Measurements from ENCODE around the gene RMND1. TPM values are rescaled to one million over a fixed set of nuclear protein-coding genes. Genes with fewer than 3 reads are reported as not detected.

The RMND1 gene
- total RNA-seq, 1 experiment from 2014 or later, result 27.7 TPM

DNA sequence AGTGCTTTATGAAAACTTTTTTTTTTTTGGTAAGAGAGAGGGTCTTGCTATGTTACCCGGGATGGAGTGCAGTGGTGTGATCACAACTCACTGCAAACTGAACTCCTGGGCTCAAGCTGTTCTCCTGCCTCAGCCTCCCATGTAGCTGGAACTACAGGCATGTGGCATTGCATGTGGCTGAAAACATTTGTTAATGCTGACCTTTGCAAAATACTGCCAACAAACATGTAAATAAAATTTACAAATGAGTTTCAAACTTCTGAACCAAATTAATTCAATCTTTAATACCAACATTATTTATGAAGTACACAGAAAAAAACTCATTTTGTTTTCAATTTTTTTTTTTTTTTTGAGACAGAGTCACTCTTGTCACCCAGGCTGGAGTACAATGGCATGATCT lies 34.4 kb downstream of the RMND1 start:
- DNase-seq (ENCODE audit: low read depth), result no peak

DNA sequence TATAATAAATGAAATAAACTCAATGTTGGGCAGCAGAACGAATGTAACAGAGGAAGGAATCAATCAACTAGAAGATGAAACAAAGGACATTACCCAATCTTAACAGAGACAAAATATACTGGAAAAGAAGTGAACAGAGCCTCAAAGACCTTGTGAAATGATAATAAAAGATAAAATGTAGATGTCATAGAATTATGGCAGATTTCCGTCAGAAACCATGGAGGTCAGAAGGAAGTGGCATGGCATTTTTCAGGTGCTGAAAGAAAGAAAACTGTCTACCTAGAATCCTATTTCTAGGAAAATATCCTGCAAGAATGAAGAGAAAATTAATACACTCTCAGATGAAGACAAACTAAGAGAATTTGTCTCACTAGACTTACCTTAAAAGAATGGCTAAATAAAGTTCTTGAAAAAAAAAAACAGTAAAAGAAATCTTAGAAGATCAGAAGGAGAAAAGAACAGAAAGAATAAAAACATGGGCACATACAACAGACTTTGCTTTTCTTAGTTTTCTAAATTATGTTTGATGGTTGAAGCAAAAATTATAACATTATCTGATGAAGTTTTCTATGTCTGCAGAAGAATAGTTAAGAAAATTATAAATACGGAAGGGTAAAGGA lies 37.2 kb downstream of the RMND1 start:
- no peak for DNase-seq (ENCODE audit: low read depth)

DNA sequence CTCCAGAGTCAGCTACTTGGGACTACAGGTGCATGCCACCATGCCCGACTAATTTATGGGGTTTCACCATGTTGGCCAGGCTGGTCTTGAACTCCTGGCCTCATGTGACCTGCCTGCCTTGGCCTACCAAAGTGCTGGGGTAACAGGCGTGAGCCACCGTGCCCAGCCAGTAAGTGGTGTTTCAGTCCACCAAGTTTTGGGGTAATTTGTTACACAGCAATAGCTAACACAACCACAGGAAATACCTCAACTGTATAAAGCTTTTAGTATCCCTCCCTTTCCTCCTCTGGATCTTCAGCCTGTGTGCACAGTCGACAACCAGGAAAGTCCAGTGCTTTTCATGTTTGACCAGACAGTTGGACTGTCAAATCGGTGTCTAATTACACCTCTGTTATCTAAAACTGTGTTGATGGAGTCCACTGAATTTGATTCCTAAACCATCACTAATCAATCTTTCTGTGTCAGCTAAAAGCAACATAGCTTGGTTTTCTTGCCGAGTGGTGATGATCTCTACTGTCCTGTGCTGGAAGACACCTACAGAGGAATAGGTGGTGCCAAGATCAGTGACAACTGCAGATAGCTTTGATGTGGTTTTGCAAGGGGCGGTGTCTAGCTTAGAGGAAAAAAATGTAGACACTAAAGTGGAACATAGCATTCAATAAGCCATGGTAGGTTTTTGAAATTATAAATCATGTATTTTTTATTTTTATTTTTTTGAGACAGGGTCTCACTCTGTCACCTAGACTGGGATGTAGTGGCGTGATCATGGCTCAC lies 38.4 kb downstream of the RMND1 start:
- DNase-seq (ENCODE audit: low read depth), result no peak

DNA sequence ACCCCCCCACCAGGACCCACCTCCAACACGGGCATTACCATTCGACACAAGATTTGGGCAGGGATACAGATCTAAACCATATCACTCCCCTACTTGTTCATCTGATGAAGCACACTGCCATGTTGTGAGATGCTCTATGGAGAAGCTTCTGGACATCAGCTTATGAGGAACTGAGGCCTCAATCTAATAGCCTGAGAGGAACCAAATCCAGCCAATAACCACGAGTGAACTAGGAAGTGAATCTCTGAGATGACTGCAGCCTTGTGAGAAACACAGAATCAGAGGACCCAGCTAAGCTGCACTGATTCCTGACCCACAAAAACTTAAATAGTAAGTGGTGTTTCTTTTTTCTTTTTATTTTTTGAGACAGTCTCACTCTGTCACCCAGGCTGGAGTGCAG lies 39.0 kb downstream of the RMND1 start:
- no peak for DNase-seq (ENCODE audit: low read depth)

DNA sequence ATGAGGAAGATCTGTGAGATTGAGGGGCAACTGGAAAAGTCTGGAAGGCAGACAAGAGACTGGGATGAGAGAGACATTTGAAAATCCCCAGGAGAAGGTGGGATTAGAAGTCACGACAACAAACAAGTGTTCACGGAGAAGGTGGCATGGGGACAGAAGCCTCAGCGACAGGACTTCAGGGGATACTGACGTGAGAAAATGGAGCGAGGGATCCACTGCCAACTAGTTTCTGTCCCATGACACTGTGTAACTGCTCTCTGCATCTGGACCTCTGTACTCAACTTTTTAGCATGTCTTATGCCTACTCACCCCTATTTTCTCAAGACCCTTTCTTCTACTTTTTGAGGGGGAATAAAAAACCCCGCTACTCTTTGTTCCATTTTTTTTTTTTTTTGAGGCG lies 42.2 kb downstream of the RMND1 start:
- no peak for DNase-seq (ENCODE audit: low read depth)

DNA sequence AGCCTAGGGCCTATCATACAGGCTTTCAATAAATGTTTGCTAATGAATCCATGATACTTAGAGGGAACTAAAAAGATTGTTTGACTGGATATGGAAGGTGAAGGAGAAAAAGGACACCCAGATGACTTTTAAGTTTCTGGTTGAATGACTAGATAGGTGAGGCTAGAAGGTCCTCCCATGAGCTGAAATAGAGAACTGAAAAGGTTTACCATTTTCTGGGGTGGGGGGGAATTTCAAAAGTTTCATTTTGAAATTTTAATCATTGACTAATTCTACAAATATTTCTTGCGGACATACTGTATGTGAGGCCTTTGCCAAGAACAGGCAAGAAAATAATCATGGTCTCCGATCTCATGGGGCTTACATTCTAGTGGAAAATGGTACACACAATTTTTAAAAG lies 42.7 kb downstream of the RMND1 start:
- no peak for DNase-seq (ENCODE audit: low read depth)

DNA sequence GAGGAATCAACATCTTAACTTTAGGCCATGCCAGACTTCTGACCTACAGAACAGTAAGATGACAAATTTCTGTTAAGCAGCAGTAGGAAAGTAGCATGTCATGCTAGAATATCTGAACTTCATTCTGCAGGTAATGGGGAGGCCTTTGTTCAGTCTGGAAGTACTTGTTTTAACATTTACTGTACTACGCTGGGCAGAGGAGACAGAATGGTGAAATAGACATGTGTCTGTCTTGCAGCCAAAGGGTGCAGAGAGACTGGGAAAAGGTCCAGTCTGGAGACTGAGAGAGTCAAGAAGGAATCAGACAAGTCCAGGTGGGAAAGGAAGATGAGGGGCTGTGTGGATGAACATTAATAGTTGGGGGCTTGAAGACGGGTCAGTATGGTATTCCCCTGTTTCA lies 43.1 kb downstream of the RMND1 start:
- no peak for DNase-seq (ENCODE audit: low read depth)

DNA sequence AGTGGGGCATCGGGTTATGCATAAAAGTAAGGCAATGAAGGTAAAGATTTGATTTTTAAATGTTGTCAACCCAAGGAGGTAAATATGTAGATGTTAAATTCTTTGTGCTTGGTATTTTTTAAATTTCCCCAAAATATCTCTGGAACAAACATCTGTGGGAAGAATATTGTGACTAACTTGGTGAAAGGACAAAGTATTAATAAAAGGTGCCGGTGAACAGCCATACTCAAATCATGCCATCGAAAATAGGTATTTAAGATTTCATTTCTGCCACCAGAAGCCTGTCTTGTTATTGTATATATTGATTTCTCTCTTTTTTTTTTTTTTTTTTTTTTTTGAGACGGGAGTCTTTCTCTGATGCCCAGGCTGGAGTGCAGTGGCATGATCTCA lies 48.0 kb downstream of the RMND1 start:
- no peak for DNase-seq (ENCODE audit: low read depth)

DNA sequence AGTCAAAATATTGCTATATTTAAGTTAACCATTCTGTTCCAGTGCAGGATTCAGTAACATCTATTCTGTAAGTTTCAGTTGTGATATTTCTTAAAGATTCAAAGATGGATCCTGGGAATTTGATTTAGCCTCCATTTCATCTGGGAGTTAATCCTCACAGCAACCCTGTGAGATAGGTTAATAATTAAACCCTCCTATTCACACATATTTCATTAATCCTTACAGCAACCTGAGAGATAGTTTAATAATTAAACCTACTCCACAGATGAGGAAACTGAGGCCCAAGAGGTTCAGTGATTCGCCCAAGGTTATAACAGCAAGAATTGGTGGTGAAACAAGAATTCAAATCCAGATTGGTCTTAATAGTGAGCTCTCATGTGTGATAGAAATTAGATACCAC lies 49.7 kb downstream of the RMND1 start:
- DNase-seq (ENCODE audit: low read depth), result no peak

DNA sequence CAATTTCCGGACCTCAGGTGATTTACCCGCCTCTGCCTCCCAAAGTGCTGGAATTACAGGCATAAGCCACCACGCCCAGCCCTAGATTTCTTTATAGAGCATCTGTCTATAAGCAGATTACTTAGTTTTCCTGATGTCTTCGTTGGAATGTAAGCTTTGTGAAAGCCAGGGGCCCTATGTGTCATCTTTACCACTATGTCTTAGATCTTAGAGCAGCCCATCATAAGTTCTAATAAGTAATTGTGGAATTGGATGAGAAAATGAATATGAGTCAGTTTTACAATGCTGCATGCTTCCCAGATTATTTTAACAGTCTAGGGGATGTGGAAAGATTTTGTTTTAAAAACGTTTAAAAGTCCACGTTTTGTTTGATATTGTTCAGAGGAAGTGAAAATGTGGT lies 51.5 kb downstream of the RMND1 start:
- DNase-seq (ENCODE audit: low read depth), result peak; percentile 60

DNA sequence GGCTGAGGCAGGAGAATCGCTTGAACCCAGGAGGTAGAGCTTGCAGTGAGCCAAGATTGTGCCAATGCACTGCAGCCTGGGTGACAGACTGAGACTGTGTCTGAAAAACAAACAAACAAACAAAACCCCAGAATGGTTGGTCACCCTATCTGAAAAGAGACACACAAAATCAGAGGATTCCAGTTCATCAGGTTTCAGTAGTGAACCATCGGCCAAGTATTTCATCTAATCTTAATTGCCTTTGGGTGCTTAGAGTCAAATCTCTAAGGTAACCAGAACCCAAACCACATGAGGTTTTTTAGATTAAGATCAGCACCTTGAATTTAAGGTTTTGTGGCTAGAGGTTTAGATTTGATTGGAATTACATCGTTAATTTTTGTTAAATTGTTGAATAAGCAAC lies 52.2 kb downstream of the RMND1 start:
- DNase-seq (ENCODE audit: low read depth), result no peak

DNA sequence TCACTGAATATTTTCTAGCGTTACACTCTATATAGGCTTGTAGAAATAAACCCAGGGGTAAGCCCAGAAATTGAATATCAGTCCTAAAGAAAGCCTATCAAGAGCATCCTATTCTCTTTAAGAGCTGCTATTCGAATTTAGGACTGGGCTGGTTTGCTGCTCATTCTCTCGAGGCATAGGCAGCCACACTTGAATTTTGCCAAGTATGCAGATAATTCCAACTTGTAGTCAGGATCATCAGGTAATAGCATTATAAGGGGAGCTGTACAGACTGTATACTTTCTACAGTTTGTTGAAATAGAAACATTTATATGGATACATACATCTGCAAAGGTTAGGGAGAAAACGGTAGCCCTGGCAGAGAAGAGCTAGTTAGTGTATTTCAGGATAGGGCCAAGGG lies 58.5 kb downstream of the RMND1 start:
- no peak for DNase-seq (ENCODE audit: low read depth)

DNA sequence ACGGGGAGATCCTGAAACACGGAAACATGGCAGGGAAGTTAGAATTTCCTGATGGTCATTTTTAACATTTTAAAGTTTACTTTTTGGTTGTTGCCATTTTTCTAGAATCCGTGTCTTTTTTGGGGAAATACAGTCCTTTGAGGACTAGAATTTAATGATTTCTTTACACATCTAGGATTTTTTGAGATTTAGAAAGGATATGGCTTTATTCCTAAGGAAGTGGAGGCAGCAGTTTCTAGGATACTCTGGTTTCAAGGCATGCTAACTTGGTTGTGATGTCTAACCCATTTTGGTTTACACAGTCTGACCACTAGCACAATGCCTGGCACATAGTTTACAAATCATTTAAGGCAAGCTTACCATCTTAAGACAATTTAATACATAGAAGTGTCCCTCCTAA lies 59.5 kb downstream of the RMND1 start:
- DNase-seq (ENCODE audit: low read depth), result no peak

DNA sequence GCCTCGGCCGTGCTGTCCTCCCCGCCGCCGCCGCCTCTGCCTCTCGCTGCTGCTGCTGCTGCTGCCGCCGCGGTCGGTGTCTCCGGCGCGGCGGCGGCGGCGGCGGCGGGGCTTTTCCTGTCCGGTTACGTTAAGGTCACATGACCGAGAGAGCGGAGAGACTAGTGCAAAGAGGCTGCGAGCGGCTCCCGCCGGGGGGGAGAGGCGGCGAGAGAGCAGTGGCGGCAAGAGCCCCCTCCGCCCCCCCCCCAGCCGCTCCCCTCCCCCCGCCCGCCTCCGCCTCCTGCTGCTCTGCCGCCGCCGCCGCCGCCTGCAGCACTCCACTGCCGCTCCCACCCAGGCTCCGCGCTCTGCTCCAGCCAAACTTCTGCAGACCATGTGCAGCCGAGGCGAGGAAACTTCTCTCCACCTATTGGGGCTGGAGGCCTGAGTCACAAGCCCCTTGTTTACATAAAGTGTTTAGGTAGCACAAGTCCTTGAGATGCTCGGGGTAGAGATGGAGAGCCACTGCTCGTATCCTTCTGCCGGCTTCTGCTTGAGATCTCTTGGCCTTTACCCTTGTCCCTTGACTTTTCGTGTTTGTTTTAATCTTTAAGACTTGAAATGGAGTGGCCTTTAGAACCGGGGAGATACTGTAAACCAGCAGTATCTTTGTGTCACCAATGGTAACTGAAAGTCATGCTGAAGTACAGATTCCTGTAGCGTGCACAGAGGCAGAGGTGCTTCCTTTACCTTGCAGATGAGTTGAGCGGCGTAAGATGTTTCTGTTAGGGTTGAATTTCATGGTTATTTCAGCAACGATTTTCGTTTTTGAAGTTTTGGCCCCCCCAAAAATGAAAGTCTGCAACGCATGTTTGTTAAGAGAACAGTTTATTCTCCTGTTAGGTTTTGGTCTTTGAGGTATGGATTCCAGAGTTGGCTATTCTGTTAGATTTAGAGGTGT lies 60.2 kb downstream of the RMND1 start, which contains the start of gene ZBTB2:
ZBTB2 (minus strand) TSS at position 89 of the 943 bp plus-strand sequence. CDS start 17,922 bp downstream, outside the sequence.
- DNase-seq (ENCODE audit: low read depth), result peak; percentile 68

DNA sequence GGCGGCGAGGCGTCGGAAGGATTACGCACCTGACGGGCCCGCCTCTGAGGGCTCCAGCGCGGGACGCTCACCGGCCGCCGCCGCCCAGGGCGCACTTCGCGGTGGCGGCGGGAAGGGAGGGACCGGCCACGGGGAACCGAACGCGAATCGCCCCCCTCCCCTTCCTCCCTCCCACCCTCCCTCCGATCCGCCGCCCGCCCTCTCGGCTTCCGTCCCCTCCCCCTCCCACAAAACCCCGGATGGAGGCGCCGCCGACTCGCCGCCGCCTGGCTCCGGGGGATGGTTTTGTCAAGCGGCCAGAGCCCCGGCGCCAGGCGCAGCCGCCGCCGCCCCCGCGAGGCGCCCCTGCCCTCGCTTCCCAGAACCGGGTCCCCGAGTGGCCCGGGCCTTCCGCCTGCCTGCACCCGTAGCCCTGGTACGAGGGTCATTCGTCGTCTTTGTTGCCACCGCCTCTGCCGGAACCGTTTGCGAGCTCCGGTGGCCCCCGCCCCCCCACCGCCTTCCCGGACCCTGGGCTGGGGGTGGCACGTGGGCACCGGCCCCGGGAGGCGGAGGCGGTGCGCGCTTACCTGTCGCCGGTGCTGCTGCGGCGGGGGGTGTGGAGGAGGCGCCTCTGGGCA lies 61.0 kb downstream of the RMND1 start:
- DNase-seq (ENCODE audit: low read depth), result peak; percentile 61

DNA sequence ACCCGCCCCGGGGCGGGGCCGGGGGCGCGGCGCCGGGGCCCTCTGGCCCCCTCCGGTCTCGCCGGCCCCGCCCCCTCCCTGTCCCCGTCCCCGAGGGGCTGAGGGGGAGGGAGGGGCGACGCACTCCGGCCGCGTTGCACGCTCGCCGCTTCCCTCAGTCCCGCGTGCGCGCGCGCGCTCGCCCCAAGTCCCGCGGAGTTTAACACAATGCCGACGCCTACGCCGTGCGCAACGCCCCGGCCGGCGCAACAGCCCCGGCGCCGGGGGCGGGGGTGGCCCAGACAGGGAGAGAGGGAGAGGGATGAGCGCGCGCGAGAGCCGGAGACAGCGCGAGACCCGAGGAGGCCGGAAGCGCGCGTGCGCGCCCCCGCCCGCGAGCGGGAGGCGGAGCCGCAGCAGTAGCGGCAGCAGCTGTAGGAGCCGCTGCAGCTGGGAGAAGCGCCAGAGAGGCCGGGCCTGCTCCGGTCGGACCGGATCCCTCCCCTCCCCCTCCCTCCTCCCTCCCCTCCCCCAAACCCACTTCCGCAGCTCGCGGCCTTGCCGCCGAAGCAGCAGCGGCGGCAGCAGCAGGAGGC lies 61.6 kb downstream of the RMND1 start:
- DNase-seq (ENCODE audit: low read depth), result peak; percentile 99

DNA sequence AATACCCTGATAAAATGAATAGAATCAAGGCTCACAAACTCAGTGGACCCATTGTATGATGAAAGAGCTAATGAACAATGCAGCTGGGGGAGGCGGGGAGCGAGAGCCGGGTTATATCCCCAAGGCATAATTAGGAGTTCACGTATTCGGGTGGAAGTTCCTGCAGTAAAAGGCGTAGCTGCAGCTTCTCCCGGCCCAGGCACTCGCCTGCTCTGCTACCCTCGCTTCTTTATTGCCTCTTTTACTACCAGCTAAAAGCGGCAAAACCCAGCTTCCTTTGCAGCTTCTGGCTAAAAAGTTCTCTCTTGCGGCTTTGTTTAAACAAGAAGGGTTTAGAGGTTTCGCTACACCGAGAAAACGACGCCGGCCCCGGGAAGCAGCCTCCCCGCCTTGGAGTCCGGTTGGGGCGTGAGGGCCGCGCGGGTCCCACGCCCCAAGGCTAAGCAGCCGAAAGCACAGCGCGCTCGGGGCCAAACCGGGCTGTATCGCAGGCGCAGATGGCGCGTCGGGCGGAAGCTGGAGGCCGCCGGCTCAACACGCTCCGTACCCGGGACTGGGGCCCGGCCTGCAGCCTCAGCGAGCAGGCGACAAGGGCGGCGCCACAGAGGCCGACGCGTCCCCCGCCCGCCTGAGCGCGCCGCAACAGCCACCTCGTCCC lies 62.2 kb downstream of the RMND1 start:
- peak; percentile 69 for DNase-seq (ENCODE audit: low read depth)

DNA sequence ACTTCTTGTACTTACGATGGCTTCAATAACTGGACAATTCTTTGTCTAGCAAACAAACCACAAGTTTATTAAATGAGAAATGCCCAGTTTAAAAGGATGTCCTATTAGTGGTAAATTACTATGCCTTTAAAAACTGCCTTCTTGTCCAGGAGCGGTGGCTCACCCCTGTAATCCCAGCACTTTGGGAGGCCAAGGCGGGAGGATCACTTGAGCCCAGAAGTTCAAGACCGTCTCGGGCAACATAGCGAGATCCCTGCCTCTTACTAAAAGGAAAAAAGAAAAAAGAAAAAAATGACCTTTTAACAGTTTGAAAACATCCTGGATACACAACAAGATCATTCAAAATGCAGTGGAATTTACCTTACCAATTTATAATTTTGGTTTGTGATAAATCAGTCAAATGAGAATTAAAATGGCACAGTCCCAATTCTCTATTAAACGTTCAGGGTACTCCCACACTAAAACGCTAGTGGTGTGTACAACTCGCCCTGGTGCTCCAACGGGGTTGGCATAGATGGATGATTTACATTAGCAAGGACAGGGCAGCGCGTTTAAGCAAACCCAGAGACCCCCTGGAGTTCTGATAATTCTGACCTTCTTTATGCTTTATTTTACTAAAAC lies 62.8 kb downstream of the RMND1 start:
- DNase-seq (ENCODE audit: low read depth), result no peak

DNA sequence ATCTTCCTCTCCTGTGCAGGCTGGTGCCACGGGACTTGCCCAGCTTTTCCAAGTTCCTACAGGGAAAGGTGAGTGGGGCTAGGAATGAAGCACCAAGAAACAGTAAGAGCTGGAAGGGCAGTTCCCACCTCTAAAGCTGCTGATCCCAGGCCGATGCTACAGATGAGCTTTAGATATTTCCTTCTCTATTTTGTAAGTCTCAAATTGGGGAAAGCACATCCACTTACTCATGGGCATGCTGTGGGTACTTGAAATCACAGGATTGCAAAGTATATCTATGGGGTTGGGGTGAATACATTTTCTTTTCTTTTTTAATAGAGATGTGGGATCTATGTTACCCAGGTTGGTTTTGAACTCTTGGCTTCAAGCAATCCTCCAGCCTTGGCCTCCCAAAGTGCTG lies 63.7 kb downstream of the RMND1 start:
- no peak for DNase-seq (ENCODE audit: low read depth)

DNA sequence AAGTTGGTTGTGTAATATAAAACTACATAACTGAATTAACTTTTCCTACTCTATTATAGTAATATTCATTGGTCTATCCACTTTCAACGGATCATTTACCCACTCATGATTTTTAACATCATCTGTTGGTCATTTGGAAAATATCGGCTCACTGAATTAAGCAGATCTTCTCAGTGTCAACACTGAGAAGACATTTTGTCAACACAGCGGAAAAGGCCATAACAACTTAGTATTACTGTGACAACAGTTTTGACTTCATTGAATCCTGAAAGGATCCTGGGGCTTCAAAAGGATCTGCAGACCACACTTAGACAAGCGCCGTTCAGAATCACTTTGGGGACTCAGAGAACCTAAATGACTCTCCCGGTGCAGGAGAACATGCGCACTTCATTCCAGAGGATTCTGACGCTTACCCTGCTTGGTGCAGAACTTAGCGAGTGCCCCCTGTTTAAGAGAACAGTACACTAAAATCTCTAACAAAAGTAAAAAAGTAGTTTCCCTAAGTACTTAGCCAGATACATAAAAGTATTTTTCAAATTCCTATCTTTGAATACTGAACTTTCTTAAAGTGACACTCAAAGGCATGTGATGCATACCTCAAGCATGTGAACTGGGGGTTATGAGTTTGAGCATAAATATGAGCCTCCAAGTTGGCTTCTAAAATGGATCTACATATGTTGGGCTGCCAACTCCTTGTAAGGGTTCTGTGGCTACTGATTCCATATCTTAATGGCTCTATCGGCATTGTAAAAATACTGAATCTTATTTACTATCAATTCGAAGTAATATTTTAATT lies 64.6 kb downstream of the RMND1 start:
- DNase-seq (ENCODE audit: low read depth), result no peak

Measured in LHCN-M2 (cell line).